CD4-positive, alpha-beta T cell treated with Interleukin-4 for 1 hour (primary cell): ENCODE data around the gene CCDC127.
"Not testable (repeated sequence)": the region's sequence is repeated elsewhere in the genome, so short reads cannot be mapped to it uniquely, and the experiment has no call there.

ENCODE experiments used
- DNase-seq, 2 donors: peaks; one replicate each; pipeline ENCODE4 v3.0.0-alpha.2; 2020 to 2022

The CCDC127 gene

GRCh38 chr5:233426-233825 lies 15.5 kb upstream of the CCDC127 start:
- not testable (repeated sequence) for DNase-seq

GRCh38 chr5:231661-232060 lies 13.7 kb upstream of the CCDC127 start:
- DNase-seq, result no peak

- DNase-seq, result no peak
Measured at GRCh38 chr5:230711-231110, 12.8 kb upstream of the CCDC127 start.

GRCh38 chr5:228886-229285 lies 10.9 kb upstream of the CCDC127 start:
- DNase-seq, result no peak

- not testable (repeated sequence) for DNase-seq
Measured at GRCh38 chr5:227375-227774, 9.4 kb upstream of the CCDC127 start.

- no peak for DNase-seq
Measured at GRCh38 chr5:225334-225733, 7.4 kb upstream of the CCDC127 start.

- no peak for DNase-seq
Measured at GRCh38 chr5:223791-224190, 5.8 kb upstream of the CCDC127 start.

- not testable (repeated sequence) for DNase-seq
Measured at GRCh38 chr5:222951-223715, 5.2 kb upstream of the CCDC127 start.

- peak in 1 of 2 donors; percentile 58 for DNase-seq
Measured at GRCh38 chr5:219991-220390, 2.0 kb upstream of the CCDC127 start.

- DNase-seq, result peak; percentile 20 to 39
Measured at GRCh38 chr5:219460-219863, 1.5 kb upstream of the CCDC127 start.

- DNase-seq, result peak; percentile 15 to 16
Measured at GRCh38 chr5:218457-219291, 721 bp upstream of the CCDC127 start.

GRCh38 chr5:216076-216475 lies 1.9 kb downstream of the CCDC127 start:
- DNase-seq, result not testable (repeated sequence)

- DNase-seq, result not testable (repeated sequence)
Measured at GRCh38 chr5:215256-215655, 2.7 kb downstream of the CCDC127 start.

GRCh38 chr5:213803-214395 lies 4.1 kb downstream of the CCDC127 start:
- no peak for DNase-seq

- no peak for DNase-seq
Measured at GRCh38 chr5:208449-209114, 9.4 kb downstream of the CCDC127 start.

- DNase-seq, result no peak
Measured at GRCh38 chr5:207599-207998, 10.4 kb downstream of the CCDC127 start.

- no peak for DNase-seq
Measured at GRCh38 chr5:206927-207536, 10.9 kb downstream of the CCDC127 start.

- DNase-seq, result no peak
Measured at GRCh38 chr5:206406-206805, 11.5 kb downstream of the CCDC127 start.

GRCh38 chr5:204966-205670 lies 12.8 kb downstream of the CCDC127 start:
- DNase-seq, result no peak

GRCh38 chr5:204462-204861 lies 13.5 kb downstream of the CCDC127 start:
- DNase-seq, result no peak

- no peak for DNase-seq
Measured at GRCh38 chr5:204001-204400, 14.0 kb downstream of the CCDC127 start.
